GM19238 (cell line): Measurements from ENCODE around the gene CIAO1.
A peak's percentile ranks its signal among the peaks of the same experiment; 100 is the strongest.
"Not testable (repeated sequence)": the region's sequence is repeated elsewhere in the genome, so short reads cannot be mapped to it uniquely, and the experiment has no call there.

ENCODE experiments used
- DNase-seq: peaks from one replicate; pipeline ENCODE4 v3.0.0; 2011; ENCODE audit warnings: low spot score; ENCODE audit not compliant: insufficient read length

The CIAO1 gene

GRCh38 chr2:96274355-96275056, 8.5 kb downstream of the CIAO1 start:
- no peak for DNase-seq

GRCh38 chr2:96276787-96277499, 10.9 kb downstream of the CIAO1 start:
- no peak for DNase-seq

GRCh38 chr2:96287273-96287856, 21.3 kb downstream of the CIAO1 start:
- DNase-seq = no peak

- no peak for DNase-seq
Observed at GRCh38 chr2:96291751-96292150, 25.7 kb downstream of the CIAO1 start.

GRCh38 chr2:96294271-96294670, 28.2 kb downstream of the CIAO1 start:
- DNase-seq = not testable (repeated sequence)

- no peak for DNase-seq
Observed at GRCh38 chr2:96296925-96297324, 30.9 kb downstream of the CIAO1 start.

GRCh38 chr2:96301865-96302264, 35.8 kb downstream of the CIAO1 start:
- DNase-seq = no peak

GRCh38 chr2:96304606-96305005, 38.6 kb downstream of the CIAO1 start:
- DNase-seq = no peak

- peak; percentile 78 for DNase-seq
Observed at GRCh38 chr2:96305091-96305978, 39.3 kb downstream of the CIAO1 start, which contains the start of gene SNRNP200. TSS of gene SNRNP200 (minus strand) at chr2:96305546. CDS start at chr2:96305437, 109 bp downstream.

GRCh38 chr2:96305979-96306308, 39.9 kb downstream of the CIAO1 start:
- DNase-seq = no peak

GRCh38 chr2:96306370-96306769, 40.3 kb downstream of the CIAO1 start:
- no peak for DNase-seq

- DNase-seq = no peak
Observed at GRCh38 chr2:96308248-96308647, 42.2 kb downstream of the CIAO1 start.

- no peak for DNase-seq
Observed at GRCh38 chr2:96315005-96315399, 49.0 kb downstream of the CIAO1 start.

GRCh38 chr2:96315400-96316071, 49.5 kb downstream of the CIAO1 start:
- no peak for DNase-seq

- DNase-seq = no peak
Observed at GRCh38 chr2:96316999-96317398, 51.0 kb downstream of the CIAO1 start.

GRCh38 chr2:96317584-96317997, 51.6 kb downstream of the CIAO1 start:
- DNase-seq = no peak

- DNase-seq = no peak
Observed at GRCh38 chr2:96318723-96319122, 52.7 kb downstream of the CIAO1 start.

GRCh38 chr2:96319396-96319795, 53.4 kb downstream of the CIAO1 start:
- no peak for DNase-seq

GRCh38 chr2:96320326-96320725, 54.3 kb downstream of the CIAO1 start:
- no peak for DNase-seq

- no peak for DNase-seq
Observed at GRCh38 chr2:96320728-96321622, 55.0 kb downstream of the CIAO1 start.
